Endometrial microvascular endothelial cells (primary cell): Measurements from ENCODE around the gene FBXW7. TPM values are rescaled to one million over a fixed set of nuclear protein-coding genes. Genes with fewer than 3 reads are reported as not detected.

ENCODE experiments used
- in situ Hi-C: cut with HindIII; loops from 2 replicates; pipeline ENCODE4 v1.10.0; 2017; ENCODE audit warnings: low sequenced_read_pairs, low pct_unique_long_range_greater_than_20kb; ENCODE audit errors: inconsistent ontology term
- total RNA-seq: library from RNA; depleted of rRNA; stranded (reverse); fragments of >200 nt; gene quantifications from one replicate; pipeline ENCODE4 v1.2.3, GENCODE V29; 2015; ENCODE audit errors: inconsistent ontology term

The FBXW7 gene
- total RNA-seq, 1 donor from 2014 or later = 45.3 TPM

GRCh38 chr4:152401424-152401823 lies 134.5 kb downstream of the FBXW7 start:
- in situ Hi-C loops = no loop called here

GRCh38 chr4:152399246-152399645 lies 136.6 kb downstream of the FBXW7 start:
- in situ Hi-C loops = no loop called here

- in situ Hi-C loops = no loop called here
Observed at GRCh38 chr4:152398060-152398459, 137.8 kb downstream of the FBXW7 start.

GRCh38 chr4:152394791-152395190 lies 141.1 kb downstream of the FBXW7 start:
- in situ Hi-C loops = no loop called here

DNA sequence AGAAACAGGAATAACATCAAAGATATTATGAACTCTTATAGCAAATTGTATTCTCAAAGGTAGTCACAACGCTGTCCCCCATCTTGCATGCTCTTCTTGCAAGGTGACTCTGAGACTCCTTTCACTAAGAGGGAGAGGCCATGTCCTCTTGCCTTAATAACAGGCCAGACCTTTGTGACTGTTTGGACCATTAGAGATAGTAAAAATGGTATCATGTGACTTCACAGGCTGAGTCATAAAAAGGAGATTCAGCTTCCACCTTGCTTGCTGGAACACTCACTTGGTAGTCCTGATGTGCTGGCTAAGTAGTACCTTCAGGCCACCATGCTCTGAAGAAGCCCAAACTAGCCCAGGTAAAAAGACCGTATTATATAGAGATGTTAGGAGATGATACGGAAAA lies 143.8 kb downstream of the FBXW7 start:
- in situ Hi-C loops = no loop called here

DNA sequence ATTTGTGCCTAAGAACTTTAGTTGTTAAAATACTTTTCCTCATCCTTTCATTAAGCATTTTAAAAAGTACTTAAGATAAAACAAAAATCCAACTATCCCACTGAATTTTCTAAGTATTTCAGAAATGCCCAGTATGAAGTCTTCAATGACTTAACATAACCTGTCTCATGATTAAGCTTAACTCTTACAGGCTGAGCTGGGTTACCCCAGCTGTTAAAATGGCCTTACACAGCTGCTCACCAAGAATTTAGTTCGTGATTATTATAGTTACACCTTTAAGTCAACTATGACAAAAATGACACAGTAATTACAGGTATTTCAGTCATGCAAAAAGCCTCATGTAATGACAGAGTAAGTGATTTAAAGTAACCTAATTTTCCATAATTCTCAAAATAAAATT lies 145.7 kb downstream of the FBXW7 start:
- in situ Hi-C loops = no loop called here

DNA sequence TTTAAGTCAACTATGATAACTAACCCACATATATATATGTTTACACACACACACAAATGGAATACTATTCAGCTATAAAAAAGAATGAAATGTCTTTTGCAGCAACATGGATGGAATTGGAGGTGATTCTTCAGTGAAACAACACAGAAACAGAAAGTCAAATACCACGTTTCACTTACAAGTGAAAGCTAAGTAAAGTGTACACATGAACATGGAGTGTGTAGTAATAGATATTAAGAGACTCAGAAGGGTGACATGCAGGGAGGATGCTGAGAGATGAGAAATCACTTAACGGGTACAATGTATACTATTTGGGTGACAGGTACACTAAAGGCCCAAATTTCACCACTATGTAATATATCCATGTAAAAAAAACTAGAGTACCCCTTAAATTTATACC lies 146.5 kb downstream of the FBXW7 start:
- in situ Hi-C loops = no loop called here

DNA sequence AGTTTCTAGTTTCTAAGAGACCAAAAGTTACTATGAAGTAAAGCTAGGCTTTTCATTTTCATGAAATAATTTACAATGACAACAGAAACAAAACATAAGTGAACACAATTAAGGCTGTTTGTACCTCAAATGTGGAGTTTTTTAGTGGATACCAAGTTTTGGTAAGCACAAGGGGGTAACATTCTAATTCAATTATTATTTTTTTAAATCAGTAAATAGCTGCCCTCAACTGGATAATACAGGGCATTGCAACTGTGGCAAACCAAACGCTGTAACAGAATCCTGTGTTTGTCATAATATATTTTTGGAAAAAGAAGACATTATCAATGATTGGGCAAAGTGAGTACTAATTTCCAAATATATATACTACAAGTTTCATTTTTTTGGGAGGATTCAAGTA lies 150.3 kb downstream of the FBXW7 start:
- in situ Hi-C loops = no loop called here

DNA sequence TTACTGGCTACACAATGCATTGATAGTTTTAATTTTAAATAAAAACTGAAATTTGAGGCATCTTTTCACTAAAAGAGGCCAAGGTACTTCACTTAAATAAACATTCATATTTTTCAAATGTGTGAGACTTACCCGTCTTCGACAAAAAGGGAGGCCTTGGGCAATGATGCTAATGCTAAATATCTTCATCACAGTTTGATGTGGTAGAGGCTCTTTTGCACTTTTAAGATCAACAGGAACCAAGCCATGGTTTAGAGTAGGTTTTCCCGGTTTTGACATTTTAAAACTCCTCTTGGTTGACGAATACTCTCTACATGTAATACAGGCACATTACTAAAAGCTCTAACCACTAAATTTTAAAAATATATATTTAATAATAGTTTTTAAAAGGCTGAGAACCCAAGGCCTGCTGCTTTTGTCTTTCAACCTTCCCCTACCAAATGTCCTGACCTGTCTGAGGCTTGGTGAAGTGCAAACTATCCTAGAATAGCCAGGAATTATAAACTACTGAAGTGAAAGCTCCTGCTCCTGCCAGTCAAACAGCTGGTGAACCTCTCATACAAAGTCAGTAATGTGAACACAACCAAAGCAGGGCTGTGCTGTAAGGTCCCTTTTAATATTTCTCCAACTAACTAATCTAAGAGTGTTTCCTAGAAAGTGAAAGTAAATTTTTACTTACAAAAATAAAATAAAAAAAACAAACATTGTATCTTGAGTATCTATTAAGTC lies 153.7 kb downstream of the FBXW7 start:
- in situ Hi-C loops = no loop called here

DNA sequence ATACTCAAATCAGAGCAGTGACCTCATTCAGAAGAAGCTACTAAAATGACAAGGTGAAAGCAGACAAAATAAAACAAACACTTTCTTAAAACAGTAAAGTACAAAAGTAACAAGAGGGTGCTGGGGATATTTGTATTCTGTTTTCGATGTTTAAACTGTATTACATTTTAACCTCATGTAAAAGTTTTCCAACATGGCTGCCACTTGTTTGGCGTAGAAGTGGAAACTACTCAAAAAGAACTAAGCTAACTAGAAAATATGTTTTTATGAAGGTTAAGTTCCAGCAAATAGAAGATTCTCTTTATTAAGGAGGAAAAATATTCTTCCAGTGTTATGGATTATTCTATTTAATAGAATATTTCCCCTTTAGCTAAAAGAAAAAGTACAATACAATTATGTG lies 155.0 kb downstream of the FBXW7 start:
- in situ Hi-C loops = no loop called here

- in situ Hi-C loops = no loop called here
Observed at GRCh38 chr4:152380185-152380584, 155.7 kb downstream of the FBXW7 start.

- in situ Hi-C loops = no loop called here
Observed at GRCh38 chr4:152374606-152375285, 161.1 kb downstream of the FBXW7 start.

DNA sequence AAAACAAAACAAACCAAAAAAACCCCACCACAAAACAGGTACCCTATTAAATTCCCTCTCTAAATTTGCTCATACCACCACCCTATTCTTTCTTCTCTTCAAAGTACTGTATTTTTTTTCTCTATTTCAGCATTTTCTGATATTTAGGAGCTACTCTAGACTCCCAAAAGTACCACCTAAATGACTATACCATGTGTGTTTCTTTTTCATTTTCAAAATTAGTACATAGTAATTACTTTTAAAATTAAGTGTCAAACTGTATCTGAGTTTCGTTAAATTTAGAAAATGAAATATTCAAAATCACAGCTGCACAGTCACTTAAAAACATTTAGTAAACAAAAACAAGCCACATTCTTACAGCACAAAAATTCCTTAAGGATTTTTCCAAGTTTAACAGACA lies 161.7 kb downstream of the FBXW7 start:
- in situ Hi-C loops = no loop called here

- in situ Hi-C loops = no loop called here
Observed at GRCh38 chr4:152372444-152372843, 163.4 kb downstream of the FBXW7 start.

GRCh38 chr4:152369902-152370295 lies 166.0 kb downstream of the FBXW7 start:
- in situ Hi-C loops = no loop called here

DNA sequence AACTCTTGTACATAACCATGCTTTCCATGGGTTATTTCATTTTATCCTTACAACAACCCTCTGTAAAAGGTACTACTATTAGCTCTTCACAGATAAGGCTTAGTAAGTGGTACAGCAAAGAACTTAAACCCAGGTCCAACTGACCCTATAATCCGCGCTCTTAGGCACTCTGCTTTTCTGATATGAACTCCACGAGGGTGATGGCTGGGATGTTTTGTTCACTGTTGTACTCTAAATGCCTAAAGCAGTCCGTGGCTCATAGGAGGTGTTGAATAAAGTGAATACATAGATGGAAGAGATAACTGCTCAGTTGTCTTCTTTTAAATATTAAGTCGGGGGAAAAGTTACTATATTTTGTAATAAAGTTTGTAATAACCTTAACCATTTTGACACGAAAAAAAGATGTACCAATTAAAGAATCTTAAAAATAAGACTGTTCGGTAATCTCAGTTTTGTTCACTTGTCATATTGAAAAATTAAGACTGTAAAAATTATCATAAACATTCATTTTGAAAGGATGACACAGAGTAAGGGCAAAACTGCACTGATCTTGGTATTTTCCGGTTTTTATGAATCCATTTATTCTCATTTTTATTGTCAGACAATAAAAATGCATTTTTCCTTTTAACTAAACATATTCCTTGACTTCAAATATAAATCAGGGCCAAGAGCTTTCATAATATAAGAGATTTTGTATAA lies 166.5 kb downstream of the FBXW7 start:
- in situ Hi-C loops = no loop called here

GRCh38 chr4:152368001-152368400 lies 167.9 kb downstream of the FBXW7 start:
- in situ Hi-C loops = no loop called here

DNA sequence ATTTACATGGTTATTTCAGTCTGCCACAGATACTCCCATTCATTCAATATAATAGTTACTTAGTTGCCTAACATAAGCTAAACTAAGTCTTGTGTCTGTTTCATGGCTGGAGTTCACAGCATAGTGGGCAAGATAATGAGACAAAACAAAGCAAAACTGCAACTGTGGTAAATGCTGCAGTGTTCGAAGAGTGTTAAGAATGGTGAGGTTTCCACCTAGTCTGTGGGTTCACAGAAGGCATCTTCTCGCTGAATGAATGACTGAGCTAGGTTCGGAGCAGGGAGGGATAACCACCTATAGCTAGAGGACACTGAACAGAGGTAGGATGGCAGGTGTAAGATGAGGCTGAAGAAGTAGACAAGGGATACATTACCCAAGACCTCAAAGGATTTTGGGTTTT lies 171.0 kb downstream of the FBXW7 start:
- in situ Hi-C loops = no loop called here

DNA sequence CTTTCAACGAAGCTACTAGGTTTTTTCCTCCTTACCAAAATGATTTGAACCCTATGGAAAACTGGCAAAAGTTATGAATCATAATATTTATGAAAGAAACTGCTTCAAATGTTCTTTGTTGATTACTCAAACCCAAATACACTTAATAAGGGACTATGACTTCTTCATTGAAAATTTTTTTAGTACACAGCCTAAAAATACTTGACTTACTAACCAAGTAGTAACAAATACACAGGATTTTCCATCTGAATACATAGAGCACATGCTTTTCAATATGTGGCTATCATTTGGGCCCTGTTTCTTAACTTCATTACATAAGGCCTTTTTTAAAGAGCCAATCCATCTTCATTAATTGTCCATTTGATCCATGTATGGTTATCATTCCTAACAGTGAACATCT lies 171.5 kb downstream of the FBXW7 start:
- in situ Hi-C loops = no loop called here

DNA sequence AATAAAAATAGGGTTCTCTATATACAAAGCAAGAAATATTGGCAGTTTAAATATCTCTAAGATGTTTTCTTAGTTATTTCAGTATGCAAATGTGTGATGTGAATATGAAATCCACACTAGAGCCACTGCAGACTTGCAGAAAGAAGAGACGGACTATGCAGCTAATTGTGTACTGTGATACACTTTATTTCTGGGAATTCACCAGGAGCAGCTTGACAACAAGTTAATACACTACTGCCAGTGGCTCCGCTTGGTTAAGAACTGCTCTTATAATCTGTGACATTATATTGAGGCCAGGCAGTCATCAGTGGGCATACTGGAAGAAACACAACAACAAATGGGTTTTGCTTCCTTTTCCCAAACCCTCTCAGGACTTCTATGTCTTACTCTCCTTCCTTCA lies 172.0 kb downstream of the FBXW7 start:
- in situ Hi-C loops = no loop called here
